Right lobe of liver (tissue), 4 donors: Measurements from ENCODE around the gene VCL.

Source experiments
- POLR2A ChIP-seq: fragments of 450-650 bp; IDR thresholded peaks from one replicate; pipeline ENCODE4 v1.6.1; 2017; ENCODE audit warnings: antibody characterized with exemption, mild to moderate bottlenecking
- TF ChIP-seq, protein P1 (sequence below), 4 donors: fragments of 200-600 bp in 3 of 4; fragments of 450-650 bp in 1 of 4; IDR thresholded peaks; one replicate each; pipeline versions ENCODE4 v1.5.1 to v1.8.0; 2016 to 2022; ENCODE audit warnings: antibody characterized with exemption in 4 of 4, mild to moderate bottlenecking in 2 of 4
- donor health status: DM: no; HTN: no; CAD: no.
- donor health status: DM: no; HTN: no; CAD: no.
- donor health status: DM: no; HTN: yes; CAD: no.

GRCh38 chr10:73983096-73984047 is 14.5 kb upstream of the VCL start:
- TF ChIP-seq, protein P1, sequence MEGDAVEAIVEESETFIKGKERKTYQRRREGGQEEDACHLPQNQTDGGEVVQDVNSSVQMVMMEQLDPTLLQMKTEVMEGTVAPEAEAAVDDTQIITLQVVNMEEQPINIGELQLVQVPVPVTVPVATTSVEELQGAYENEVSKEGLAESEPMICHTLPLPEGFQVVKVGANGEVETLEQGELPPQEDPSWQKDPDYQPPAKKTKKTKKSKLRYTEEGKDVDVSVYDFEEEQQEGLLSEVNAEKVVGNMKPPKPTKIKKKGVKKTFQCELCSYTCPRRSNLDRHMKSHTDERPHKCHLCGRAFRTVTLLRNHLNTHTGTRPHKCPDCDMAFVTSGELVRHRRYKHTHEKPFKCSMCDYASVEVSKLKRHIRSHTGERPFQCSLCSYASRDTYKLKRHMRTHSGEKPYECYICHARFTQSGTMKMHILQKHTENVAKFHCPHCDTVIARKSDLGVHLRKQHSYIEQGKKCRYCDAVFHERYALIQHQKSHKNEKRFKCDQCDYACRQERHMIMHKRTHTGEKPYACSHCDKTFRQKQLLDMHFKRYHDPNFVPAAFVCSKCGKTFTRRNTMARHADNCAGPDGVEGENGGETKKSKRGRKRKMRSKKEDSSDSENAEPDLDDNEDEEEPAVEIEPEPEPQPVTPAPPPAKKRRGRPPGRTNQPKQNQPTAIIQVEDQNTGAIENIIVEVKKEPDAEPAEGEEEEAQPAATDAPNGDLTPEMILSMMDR (IDR thresholded peaks at IDR 0.05): no peak
- TF ChIP-seq POLR2A: no peak
